HL-60 (cell line): ENCODE measurements around the gene PI3.

Experiments used
- GABPA ChIP-seq: IDR thresholded peaks from 2 replicates; pipeline ENCODE4 v1.6.1; 2012; ENCODE audit warnings: low read depth
- POLR2AphosphoS5 ChIP-seq: IDR thresholded peaks from 2 replicates; pipeline ENCODE4 v1.6.1; 2012; ENCODE audit warnings: low read depth
- TF ChIP-seq, protein P1 (sequence below): IDR thresholded peaks from one replicate; pipeline ENCODE4 v1.5.1; 2011; ENCODE audit warnings: low read length, control low read depth, inconsistent platforms; ENCODE audit not compliant: insufficient read depth
- TF ChIP-seq, protein P2 (sequence below): IDR thresholded peaks from 2 replicates; pipeline ENCODE4 v1.6.1; 2012; ENCODE audit warnings: low read depth; ENCODE audit not compliant: insufficient replicate concordance

DNA sequence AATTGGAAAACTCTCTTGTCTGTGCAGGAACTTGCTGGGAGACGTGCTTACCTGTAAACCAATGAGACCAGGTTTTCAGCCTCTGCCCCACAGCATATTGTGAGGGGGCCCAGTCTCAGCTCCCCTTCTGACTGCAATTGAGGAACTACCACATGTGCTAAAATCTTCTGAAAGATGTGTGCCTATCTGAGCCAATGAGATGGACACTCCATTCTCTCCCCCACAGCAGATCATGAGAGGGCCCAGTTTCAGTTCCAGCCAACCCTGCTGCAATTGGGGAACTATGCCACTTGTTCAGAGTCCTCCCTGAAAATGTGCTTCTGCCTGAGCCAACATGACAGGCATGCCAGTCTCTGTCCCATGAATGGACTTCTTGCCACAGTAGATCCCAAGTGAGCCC, 20.9 kb upstream of the PI3 start:
- TF ChIP-seq, protein P1, sequence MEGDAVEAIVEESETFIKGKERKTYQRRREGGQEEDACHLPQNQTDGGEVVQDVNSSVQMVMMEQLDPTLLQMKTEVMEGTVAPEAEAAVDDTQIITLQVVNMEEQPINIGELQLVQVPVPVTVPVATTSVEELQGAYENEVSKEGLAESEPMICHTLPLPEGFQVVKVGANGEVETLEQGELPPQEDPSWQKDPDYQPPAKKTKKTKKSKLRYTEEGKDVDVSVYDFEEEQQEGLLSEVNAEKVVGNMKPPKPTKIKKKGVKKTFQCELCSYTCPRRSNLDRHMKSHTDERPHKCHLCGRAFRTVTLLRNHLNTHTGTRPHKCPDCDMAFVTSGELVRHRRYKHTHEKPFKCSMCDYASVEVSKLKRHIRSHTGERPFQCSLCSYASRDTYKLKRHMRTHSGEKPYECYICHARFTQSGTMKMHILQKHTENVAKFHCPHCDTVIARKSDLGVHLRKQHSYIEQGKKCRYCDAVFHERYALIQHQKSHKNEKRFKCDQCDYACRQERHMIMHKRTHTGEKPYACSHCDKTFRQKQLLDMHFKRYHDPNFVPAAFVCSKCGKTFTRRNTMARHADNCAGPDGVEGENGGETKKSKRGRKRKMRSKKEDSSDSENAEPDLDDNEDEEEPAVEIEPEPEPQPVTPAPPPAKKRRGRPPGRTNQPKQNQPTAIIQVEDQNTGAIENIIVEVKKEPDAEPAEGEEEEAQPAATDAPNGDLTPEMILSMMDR: no peak
- TF ChIP-seq, protein P2, sequence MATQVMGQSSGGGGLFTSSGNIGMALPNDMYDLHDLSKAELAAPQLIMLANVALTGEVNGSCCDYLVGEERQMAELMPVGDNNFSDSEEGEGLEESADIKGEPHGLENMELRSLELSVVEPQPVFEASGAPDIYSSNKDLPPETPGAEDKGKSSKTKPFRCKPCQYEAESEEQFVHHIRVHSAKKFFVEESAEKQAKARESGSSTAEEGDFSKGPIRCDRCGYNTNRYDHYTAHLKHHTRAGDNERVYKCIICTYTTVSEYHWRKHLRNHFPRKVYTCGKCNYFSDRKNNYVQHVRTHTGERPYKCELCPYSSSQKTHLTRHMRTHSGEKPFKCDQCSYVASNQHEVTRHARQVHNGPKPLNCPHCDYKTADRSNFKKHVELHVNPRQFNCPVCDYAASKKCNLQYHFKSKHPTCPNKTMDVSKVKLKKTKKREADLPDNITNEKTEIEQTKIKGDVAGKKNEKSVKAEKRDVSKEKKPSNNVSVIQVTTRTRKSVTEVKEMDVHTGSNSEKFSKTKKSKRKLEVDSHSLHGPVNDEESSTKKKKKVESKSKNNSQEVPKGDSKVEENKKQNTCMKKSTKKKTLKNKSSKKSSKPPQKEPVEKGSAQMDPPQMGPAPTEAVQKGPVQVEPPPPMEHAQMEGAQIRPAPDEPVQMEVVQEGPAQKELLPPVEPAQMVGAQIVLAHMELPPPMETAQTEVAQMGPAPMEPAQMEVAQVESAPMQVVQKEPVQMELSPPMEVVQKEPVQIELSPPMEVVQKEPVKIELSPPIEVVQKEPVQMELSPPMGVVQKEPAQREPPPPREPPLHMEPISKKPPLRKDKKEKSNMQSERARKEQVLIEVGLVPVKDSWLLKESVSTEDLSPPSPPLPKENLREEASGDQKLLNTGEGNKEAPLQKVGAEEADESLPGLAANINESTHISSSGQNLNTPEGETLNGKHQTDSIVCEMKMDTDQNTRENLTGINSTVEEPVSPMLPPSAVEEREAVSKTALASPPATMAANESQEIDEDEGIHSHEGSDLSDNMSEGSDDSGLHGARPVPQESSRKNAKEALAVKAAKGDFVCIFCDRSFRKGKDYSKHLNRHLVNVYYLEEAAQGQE: no peak
- TF ChIP-seq GABPA: no peak
- TF ChIP-seq POLR2AphosphoS5: no peak
